HepG2 (cell line): ENCODE data around the gene RYK. TPM values are rescaled to one million over a fixed set of nuclear protein-coding genes. Genes with fewer than 3 reads are reported as not detected.

Source experiments
- CREB1 ChIP-seq, 2 experiments: fragments of 450-650 bp in 1 of 2; IDR thresholded peaks; 2 replicates each; pipeline ENCODE4 v1.6.1; 2016 to 2017; ENCODE audit warnings: control low read depth in 1 of 2, mild to moderate bottlenecking in 1 of 2, missing compliant biosample characterization in 1 of 2, missing genetic modification characterization in 1 of 2
- GATAD2A ChIP-seq: IDR thresholded peaks from 2 replicates; pipeline ENCODE4 v1.6.1; 2016
- KDM4B ChIP-seq: sonication (generic); formaldehyde crosslinking; IDR thresholded peaks from 2 replicates; pipeline ENCODE4 v1.4.0; 2020; ENCODE audit warnings: missing genetic modification reagents
- NFYB ChIP-seq: sonication (generic); formaldehyde crosslinking; IDR thresholded peaks from 2 replicates; pipeline ENCODE4 v1.4.0; 2020; ENCODE audit warnings: missing genetic modification reagents
- NR2F1 ChIP-seq, 2 experiments: fragments of 450-650 bp in 1 of 2; formaldehyde crosslinking in 1 of 2; IDR thresholded peaks; 2 replicates each; pipeline versions ENCODE4 v1.5.0 to v1.6.1; 2016 to 2020; ENCODE audit warnings: mild to moderate bottlenecking in 1 of 2, missing compliant biosample characterization in 1 of 2, missing genetic modification reagents in 1 of 2, moderate library complexity in 1 of 2
- RARA ChIP-seq: IDR thresholded peaks from 2 replicates; pipeline ENCODE4 v1.6.1; 2016; ENCODE audit warnings: missing genetic modification reagents, missing compliant biosample characterization
- SETDB1 ChIP-seq: sonication (generic); formaldehyde crosslinking; IDR thresholded peaks from 2 replicates; pipeline ENCODE4 v1.5.1; 2020; ENCODE audit warnings: missing genetic modification reagents, mild to moderate bottlenecking, borderline replicate concordance
- ZNF253 ChIP-seq: sonication (generic); formaldehyde crosslinking; IDR thresholded peaks from 2 replicates; pipeline ENCODE4 v1.8.0; 2022; ENCODE audit warnings: mild to moderate bottlenecking, missing genetic modification reagents, borderline replicate concordance
- ZNF468 ChIP-seq: sonication (generic); formaldehyde crosslinking; IDR thresholded peaks from 2 replicates; pipeline ENCODE4 v1.8.0; 2022; ENCODE audit warnings: mild to moderate bottlenecking, moderate library complexity, missing genetic modification reagents
- ZSCAN12 ChIP-seq: sonication (generic); formaldehyde crosslinking; IDR thresholded peaks from 2 replicates; pipeline ENCODE4 v1.9.0; 2021; ENCODE audit warnings: mild to moderate bottlenecking, missing genetic modification reagents
- polyA plus RNA-seq, 8 experiments: library from polyadenylated mRNA; depleted of rRNA in 3 of 8; stranded (reverse) in 7 of 8; unstranded in 1 of 8; fragments of >200 nt; fragmentation: Illumina TruSeq in 4 of 8; extraction: Trizol in 4 of 8; gene quantifications; 2 replicates each; pipeline versions ENCODE4 v1.2.1 to v1.2.3, GENCODE V29; 2011 to 2016; ENCODE audit warnings: low read depth in 4 of 8, missing spikeins in 1 of 8, mixed read lengths in 1 of 8; ENCODE audit not compliant: insufficient read depth in 1 of 8
- total RNA-seq, 5 experiments: library from RNA; depleted of rRNA; stranded (reverse); fragments of >200 nt; fragmentation: Illumina TruSeq; extraction: Trizol; gene quantifications; 2 replicates each; pipeline ENCODE4 v1.2.3, GENCODE V29; 2016; ENCODE audit warnings: low read depth in 1 of 5
- TF ChIP-seq, protein P1 (sequence below): sonication (generic); formaldehyde crosslinking; IDR thresholded peaks from 2 replicates; pipeline ENCODE4 v1.9.0; 2021; ENCODE audit warnings: missing genetic modification reagents, borderline replicate concordance
- TF ChIP-seq, protein P2 (sequence below): sonication (generic); formaldehyde crosslinking; IDR thresholded peaks from 2 replicates; pipeline ENCODE4 v1.5.1; 2020; ENCODE audit warnings: missing genetic modification reagents, mild to moderate bottlenecking, borderline replicate concordance
- TF ChIP-seq, protein P3 (sequence below): conservative IDR thresholded peaks from 2 replicates; pipeline ENCODE4 v1.6.1; 2018; ENCODE audit warnings: missing genetic modification reagents
- TF ChIP-seq, protein P4 (sequence below): IDR thresholded peaks from 2 replicates; pipeline ENCODE4 v1.4.0; 2020; ENCODE audit warnings: mild to moderate bottlenecking, missing genetic modification reagents
- TF ChIP-seq, protein P5 (sequence below), 2 experiments: IDR thresholded peaks; 2 replicates each; pipeline ENCODE4 v1.6.1; 2011 to 2012; ENCODE audit warnings: low read length in 2 of 2, borderline replicate concordance in 1 of 2, low read depth in 1 of 2, mild to moderate bottlenecking in 1 of 2, moderate library complexity in 1 of 2

The RYK gene
- total and polyA plus RNA-seq, 2 of the 13 experiments (the other 11 are each of a cell fraction or from before 2014, with no cell fraction given), result 35.0 to 66.2 TPM

DNA sequence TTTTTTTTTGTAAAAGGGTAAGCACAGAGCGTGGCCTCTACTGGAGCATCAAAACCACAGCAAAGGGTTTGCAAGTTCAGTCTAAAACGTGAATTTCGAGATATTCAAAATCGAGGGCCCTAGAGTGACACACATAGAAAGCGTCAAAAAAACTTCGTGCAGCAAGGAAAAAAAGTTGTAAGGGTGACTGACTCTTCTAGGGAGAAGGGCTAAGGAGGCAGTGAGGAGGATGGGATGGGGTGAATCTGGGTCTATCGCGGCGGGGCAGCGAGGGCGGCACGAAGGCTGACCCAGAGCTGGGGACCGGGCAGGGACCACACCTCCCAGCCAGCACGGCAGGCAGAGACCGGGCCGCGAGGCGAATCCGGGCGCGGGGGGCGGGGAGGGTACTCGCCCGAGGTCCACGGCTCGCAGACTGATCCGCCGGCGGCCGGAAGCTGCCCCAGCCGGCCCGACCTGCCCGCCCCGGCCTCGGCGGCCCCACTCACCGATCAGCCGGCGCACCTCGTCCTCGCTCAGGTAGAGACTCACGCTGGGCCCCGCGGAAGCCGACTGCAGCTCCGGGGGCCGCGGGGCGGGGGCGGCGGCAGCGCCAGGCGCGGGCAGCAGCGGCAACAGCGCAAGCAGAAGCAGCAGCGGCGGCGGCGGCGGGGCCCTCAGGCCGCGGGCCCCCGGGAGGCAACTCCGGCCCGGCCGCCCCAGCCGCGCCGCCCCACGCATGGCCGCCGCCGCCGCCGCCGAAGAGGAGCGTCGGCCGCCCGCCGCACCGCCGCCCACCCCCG lies 533 bp downstream of the RYK start (continued):
- TF ChIP-seq, protein P1, sequence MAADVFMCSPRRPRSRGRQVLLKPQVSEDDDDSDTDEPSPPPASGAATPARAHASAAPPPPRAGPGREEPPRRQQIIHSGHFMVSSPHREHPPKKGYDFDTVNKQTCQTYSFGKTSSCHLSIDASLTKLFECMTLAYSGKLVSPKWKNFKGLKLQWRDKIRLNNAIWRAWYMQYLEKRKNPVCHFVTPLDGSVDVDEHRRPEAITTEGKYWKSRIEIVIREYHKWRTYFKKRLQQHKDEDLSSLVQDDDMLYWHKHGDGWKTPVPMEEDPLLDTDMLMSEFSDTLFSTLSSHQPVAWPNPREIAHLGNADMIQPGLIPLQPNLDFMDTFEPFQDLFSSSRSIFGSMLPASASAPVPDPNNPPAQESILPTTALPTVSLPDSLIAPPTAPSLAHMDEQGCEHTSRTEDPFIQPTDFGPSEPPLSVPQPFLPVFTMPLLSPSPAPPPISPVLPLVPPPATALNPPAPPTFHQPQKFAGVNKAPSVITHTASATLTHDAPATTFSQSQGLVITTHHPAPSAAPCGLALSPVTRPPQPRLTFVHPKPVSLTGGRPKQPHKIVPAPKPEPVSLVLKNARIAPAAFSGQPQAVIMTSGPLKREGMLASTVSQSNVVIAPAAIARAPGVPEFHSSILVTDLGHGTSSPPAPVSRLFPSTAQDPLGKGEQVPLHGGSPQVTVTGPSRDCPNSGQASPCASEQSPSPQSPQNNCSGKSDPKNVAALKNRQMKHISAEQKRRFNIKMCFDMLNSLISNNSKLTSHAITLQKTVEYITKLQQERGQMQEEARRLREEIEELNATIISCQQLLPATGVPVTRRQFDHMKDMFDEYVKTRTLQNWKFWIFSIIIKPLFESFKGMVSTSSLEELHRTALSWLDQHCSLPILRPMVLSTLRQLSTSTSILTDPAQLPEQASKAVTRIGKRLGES (CRISPR knock-in tag), result no peak
- TF ChIP-seq ZNF468 (CRISPR knock-in tag) (no peak), KDM4B (CRISPR knock-in tag) (peak; percentile 56; the same call in 1 of the 2 replicates), SETDB1 (no peak), ZNF253 (CRISPR knock-in tag) (no peak), NR2F1 (CRISPR knock-in tag; IDR thresholded peaks at IDR 0.05) (no peak), RARA (CRISPR knock-in tag) (0 out of 2 replicates have a peak, but pooled peaks have one; percentile 18), GATAD2A (CRISPR knock-in tag) (no peak), ZSCAN12 (no peak), NFYB (0 out of 2 replicates have a peak, but pooled peaks have one; percentile 14), CREB1 (IDR thresholded peaks at IDR 0.05) (no peak), CREB1 (CRISPR knock-in tag; IDR thresholded peaks at IDR 0.05) (no peak)
- TF ChIP-seq, protein P2, sequence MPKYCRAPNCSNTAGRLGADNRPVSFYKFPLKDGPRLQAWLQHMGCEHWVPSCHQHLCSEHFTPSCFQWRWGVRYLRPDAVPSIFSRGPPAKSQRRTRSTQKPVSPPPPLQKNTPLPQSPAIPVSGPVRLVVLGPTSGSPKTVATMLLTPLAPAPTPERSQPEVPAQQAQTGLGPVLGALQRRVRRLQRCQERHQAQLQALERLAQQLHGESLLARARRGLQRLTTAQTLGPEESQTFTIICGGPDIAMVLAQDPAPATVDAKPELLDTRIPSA (CRISPR knock-in tag), result no peak
- TF ChIP-seq, protein P3, sequence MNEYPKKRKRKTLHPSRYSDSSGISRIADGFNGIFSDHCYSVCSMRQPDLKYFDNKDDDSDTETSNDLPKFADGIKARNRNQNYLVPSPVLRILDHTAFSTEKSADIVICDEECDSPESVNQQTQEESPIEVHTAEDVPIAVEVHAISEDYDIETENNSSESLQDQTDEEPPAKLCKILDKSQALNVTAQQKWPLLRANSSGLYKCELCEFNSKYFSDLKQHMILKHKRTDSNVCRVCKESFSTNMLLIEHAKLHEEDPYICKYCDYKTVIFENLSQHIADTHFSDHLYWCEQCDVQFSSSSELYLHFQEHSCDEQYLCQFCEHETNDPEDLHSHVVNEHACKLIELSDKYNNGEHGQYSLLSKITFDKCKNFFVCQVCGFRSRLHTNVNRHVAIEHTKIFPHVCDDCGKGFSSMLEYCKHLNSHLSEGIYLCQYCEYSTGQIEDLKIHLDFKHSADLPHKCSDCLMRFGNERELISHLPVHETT (CRISPR knock-in tag), result 0 out of 2 replicates have a peak, but pooled peaks have one; percentile 20
- TF ChIP-seq, protein P4, sequence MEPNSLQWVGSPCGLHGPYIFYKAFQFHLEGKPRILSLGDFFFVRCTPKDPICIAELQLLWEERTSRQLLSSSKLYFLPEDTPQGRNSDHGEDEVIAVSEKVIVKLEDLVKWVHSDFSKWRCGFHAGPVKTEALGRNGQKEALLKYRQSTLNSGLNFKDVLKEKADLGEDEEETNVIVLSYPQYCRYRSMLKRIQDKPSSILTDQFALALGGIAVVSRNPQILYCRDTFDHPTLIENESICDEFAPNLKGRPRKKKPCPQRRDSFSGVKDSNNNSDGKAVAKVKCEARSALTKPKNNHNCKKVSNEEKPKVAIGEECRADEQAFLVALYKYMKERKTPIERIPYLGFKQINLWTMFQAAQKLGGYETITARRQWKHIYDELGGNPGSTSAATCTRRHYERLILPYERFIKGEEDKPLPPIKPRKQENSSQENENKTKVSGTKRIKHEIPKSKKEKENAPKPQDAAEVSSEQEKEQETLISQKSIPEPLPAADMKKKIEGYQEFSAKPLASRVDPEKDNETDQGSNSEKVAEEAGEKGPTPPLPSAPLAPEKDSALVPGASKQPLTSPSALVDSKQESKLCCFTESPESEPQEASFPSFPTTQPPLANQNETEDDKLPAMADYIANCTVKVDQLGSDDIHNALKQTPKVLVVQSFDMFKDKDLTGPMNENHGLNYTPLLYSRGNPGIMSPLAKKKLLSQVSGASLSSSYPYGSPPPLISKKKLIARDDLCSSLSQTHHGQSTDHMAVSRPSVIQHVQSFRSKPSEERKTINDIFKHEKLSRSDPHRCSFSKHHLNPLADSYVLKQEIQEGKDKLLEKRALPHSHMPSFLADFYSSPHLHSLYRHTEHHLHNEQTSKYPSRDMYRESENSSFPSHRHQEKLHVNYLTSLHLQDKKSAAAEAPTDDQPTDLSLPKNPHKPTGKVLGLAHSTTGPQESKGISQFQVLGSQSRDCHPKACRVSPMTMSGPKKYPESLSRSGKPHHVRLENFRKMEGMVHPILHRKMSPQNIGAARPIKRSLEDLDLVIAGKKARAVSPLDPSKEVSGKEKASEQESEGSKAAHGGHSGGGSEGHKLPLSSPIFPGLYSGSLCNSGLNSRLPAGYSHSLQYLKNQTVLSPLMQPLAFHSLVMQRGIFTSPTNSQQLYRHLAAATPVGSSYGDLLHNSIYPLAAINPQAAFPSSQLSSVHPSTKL (CRISPR knock-in tag), result 0 out of 2 replicates have a peak, but pooled peaks have one; percentile 29
- TF ChIP-seq, protein P5, sequence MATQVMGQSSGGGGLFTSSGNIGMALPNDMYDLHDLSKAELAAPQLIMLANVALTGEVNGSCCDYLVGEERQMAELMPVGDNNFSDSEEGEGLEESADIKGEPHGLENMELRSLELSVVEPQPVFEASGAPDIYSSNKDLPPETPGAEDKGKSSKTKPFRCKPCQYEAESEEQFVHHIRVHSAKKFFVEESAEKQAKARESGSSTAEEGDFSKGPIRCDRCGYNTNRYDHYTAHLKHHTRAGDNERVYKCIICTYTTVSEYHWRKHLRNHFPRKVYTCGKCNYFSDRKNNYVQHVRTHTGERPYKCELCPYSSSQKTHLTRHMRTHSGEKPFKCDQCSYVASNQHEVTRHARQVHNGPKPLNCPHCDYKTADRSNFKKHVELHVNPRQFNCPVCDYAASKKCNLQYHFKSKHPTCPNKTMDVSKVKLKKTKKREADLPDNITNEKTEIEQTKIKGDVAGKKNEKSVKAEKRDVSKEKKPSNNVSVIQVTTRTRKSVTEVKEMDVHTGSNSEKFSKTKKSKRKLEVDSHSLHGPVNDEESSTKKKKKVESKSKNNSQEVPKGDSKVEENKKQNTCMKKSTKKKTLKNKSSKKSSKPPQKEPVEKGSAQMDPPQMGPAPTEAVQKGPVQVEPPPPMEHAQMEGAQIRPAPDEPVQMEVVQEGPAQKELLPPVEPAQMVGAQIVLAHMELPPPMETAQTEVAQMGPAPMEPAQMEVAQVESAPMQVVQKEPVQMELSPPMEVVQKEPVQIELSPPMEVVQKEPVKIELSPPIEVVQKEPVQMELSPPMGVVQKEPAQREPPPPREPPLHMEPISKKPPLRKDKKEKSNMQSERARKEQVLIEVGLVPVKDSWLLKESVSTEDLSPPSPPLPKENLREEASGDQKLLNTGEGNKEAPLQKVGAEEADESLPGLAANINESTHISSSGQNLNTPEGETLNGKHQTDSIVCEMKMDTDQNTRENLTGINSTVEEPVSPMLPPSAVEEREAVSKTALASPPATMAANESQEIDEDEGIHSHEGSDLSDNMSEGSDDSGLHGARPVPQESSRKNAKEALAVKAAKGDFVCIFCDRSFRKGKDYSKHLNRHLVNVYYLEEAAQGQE (IDR thresholded peaks at IDR 0.05; ENCODE audit: borderline replicate concordance in 1 of 2, low read depth in 1 of 2, low read length in 2 of 2), result 0 out of 4 replicates have a peak, but pooled peaks of 1 of the 2 experiments have one; percentile 24
